Kidney (tissue), 14 donors: ENCODE results near the gene ADAMTS8. TPM values are rescaled to one million over a fixed set of nuclear protein-coding genes. Genes with fewer than 3 reads are reported as not detected.

Experiments
- DNase-seq, 5 donors: peaks; one replicate each; pipeline ENCODE4 v3.0.0-alpha.2; 2013 to 2020
- FAIRE-seq: peaks from 2 replicates; lab custom pipeline; 2012; peaks lifted over from hg19 to GRCh38; lab: Jason Lieb, UNC
- H3K27ac ChIP-seq, 2 donors: one replicate each; pipeline ENCODE4 v1.7.0; 2013; ENCODE audit warnings: low read depth in 2 of 2, low read length in 2 of 2, inconsistent platforms in 1 of 2
- H3K27me3 ChIP-seq: one replicate; pipeline ENCODE4 v1.7.1; 2013; ENCODE audit warnings: low read length, inconsistent platforms; ENCODE audit not compliant: control insufficient read depth, insufficient read depth
- H3K36me3 ChIP-seq, 3 donors: one replicate each; pipeline versions ENCODE4 v1.7.0 to v1.7.1; 2013; ENCODE audit warnings: low read length in 3 of 3, control low read depth in 1 of 3, inconsistent platforms in 1 of 3; ENCODE audit not compliant: insufficient read depth in 3 of 3, control insufficient read depth in 2 of 3
- H3K4me1 ChIP-seq, 3 donors: one replicate each; pipeline versions ENCODE4 v1.7.0 to v1.7.1; 2013; ENCODE audit warnings: low read length in 3 of 3, inconsistent platforms in 1 of 3, low read depth in 1 of 3; ENCODE audit not compliant: control insufficient read depth in 2 of 3, insufficient read depth in 2 of 3
- H3K4me3 ChIP-seq, 3 donors: one replicate each; pipeline versions ENCODE4 v1.7.0 to v1.8.1; 2013; ENCODE audit warnings: low read length in 3 of 3, control low read depth in 1 of 3, inconsistent platforms in 1 of 3
- H3K9ac ChIP-seq, 3 donors: one replicate each; pipeline versions ENCODE4 v1.7.0 to v1.7.1; 2013; ENCODE audit warnings: low read length in 3 of 3, control low read depth in 1 of 3, inconsistent platforms in 1 of 3
- H3K9me3 ChIP-seq, 3 donors: one replicate each; pipeline versions ENCODE4 v1.7.0 to v1.7.1; 2013; ENCODE audit warnings: low read length in 3 of 3, control low read depth in 1 of 3, inconsistent platforms in 1 of 3; ENCODE audit not compliant: control insufficient read depth in 2 of 3, insufficient read depth in 1 of 3
- CTCF ChIP-seq: IDR thresholded peaks from 3 replicates; pipeline ENCODE4 v1.5.1; 2012; ENCODE audit warnings: mild to moderate bottlenecking, moderate library complexity, borderline replicate concordance; ENCODE audit not compliant: insufficient read depth; ENCODE audit errors: extremely low read depth
- intact Hi-C: fragments of 100-400 bp; cut with DNase I; formaldehyde crosslinking; loops from one replicate; pipeline ENCODE4 v1.11.1; 2022
- polyA plus RNA-seq: library from polyadenylated mRNA; stranded (reverse); fragments of 350-450 nt; fragmentation: Illumina TruSeq; extraction: RNeasy Lipid Tissue Mini Kit (QIAGEN cat#74804); gene quantifications from one replicate; pipeline ENCODE4 v1.2.3, GENCODE V29; 2014; ENCODE audit warnings: low read depth, low replicate concordance; ENCODE audit not compliant: insufficient read depth
- total RNA-seq: library from RNA; stranded (reverse); fragmentation: NEBNext Ultra II Directional; extraction: Animal tissue kit (Norgen Biotek cat#: 25700); gene quantifications from one replicate; pipeline ENCODE4 v1.2.1, GENCODE V29; 2021
- donor health status: control.
- donor health status: control.
- donor health status: control.
- donor health status: control.
- donor health status: control.
- donor health status: DM: yes; HTN: yes; CAD: no.
- donor health status: Normal renal cell carcinoma (clear cell type).

Gene ADAMTS8
- total and polyA plus RNA-seq, 2 donors from 2014 or later = 1.2 to 1.6 TPM

- intact Hi-C loops = no loop called here
- Histone ChIP-seq H3K27me3 (no peaks in the 10 kb centered on the region), H3K9ac (no peak overlapping the region), H3K9me3 (no peaks in the 10 kb centered on the region), H3K4me3 (no peak overlapping the region), H3K36me3 (no peaks in the 10 kb centered on the region), H3K4me1 (peaks cover 0 to 4% (median 2%) of the 10 kb centered on the region in 3 donors), H3K27ac (no peak overlapping the region)
- DNase-seq (no peak), FAIRE-seq (no peak)
- no peak for TF ChIP-seq CTCF
These were observed 57.4 kb downstream of the ADAMTS8 start for GRCh38 chr11:130370845-130371590.

GRCh38 chr11:130369713-130370112 lies 58.7 kb downstream of the ADAMTS8 start:
- Histone ChIP-seq H3K4me3 (no peak overlapping the region), H3K27ac (no peak overlapping the region), H3K27me3 (no peaks in the 10 kb centered on the region), H3K9ac (no peak overlapping the region), H3K36me3 (no peaks in the 10 kb centered on the region), H3K9me3 (no peaks in the 10 kb centered on the region), H3K4me1 (peaks cover 0 to 4% (median 2%) of the 10 kb centered on the region in 3 donors)
- no peak for TF ChIP-seq CTCF
- intact Hi-C loops = no loop called here
- FAIRE-seq = no peak
- no peak for DNase-seq

- Histone ChIP-seq H3K9me3 (no peaks in the 10 kb centered on the region), H3K4me3 (no peak overlapping the region), H3K27ac (no peak overlapping the region), H3K27me3 (no peaks in the 10 kb centered on the region), H3K36me3 (no peaks in the 10 kb centered on the region), H3K4me1 (peaks cover 0 to 4% (median 2%) of the 10 kb centered on the region in 3 donors), H3K9ac (no peak overlapping the region)
- intact Hi-C loops = no loop called here
- no peak for TF ChIP-seq CTCF
- FAIRE-seq (no peak), DNase-seq (peak in 4 of 5 donors; percentile 81 to 96 (median 90))
These were observed 59.2 kb downstream of the ADAMTS8 start for GRCh38 chr11:130369141-130369691.
